HK-2 (cell line): ENCODE results near the gene EAF2.
"Not testable (repeated sequence)": the region's sequence is repeated elsewhere in the genome, so short reads cannot be mapped to it uniquely, and the experiment has no call there.

Source experiments
- DNase-seq: peaks from one replicate; pipeline ENCODE4 v3.0.0-alpha.2; 2018; ENCODE audit not compliant: unreplicated experiment

Gene EAF2

DNA sequence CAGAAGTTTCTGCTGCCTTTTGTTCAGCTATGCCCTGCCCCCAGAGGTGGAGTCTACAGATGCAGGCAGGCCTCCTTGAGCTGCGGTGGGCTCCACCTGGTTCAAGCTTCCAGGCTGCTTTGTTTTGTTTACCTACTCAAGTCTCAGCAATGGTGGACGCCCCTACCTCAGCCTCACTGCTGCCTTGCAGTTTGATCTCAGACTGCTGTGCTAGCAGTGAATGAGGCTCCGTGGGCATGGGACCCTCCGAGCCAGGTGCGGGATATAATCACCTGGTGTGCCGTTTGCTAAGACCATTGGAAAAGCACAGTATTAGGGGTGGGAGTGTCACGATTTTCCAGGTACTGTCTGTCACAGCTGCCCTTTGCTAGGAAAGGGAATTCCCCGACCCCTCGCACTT is 28.2 kb downstream of the EAF2 start:
- DNase-seq = not testable (repeated sequence)

DNA sequence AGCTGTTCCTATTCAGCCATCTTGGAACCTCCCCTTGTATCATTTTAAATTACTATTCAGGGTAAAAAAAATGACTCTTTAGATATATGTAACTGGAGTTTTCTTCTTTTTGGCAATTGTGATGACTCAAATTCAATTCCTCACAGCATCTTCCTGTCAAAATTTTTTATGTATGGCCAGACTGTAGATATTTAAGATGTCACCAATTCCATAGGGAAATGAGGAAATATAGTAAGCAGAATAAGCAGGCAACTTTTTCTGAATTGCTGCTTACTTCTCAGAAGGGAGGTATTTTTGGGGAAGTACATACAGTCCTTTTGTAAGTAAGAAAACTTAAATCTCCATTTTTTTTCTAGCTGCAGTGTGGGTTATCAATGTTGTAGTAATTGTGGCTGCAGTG is 28.8 kb downstream of the EAF2 start:
- DNase-seq = no peak

DNA sequence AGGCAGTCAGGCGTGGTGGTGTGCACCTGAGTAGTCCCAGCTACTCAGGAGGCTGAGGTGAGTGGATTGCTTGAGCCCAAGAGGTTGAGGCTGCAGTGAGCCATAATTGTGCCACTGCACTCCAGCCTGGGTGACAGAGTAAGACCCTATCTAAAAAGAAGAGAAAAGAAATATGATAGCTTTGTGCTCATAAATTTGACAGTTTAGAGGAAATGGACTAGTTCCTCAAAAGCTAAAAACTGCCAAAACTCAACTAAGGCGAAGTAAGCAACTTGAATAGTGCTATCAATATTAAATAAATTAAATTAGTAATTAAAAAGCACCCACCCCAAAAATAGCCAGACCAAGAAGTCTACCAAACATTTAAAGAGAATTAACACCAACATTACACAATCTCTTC is 34.7 kb downstream of the EAF2 start:
- DNase-seq = no peak

DNA sequence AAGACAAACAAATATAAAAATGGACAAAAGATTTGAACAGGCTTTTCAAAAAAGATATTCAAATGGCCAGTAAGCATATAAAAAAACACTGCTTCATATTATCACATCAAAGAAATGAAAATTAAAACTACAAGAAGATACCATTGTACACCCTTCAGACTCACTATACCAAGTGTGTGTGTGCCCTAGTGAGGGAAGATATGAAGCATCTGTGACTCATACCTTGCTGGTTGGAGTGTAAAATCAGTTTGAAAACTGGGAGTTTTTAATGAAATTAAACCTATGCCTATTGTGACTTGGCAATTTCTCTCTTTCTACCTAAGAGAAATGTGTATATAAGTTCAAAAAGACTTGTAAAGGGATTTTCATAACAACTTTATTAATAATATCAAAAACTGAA is 35.7 kb downstream of the EAF2 start:
- no peak for DNase-seq

DNA sequence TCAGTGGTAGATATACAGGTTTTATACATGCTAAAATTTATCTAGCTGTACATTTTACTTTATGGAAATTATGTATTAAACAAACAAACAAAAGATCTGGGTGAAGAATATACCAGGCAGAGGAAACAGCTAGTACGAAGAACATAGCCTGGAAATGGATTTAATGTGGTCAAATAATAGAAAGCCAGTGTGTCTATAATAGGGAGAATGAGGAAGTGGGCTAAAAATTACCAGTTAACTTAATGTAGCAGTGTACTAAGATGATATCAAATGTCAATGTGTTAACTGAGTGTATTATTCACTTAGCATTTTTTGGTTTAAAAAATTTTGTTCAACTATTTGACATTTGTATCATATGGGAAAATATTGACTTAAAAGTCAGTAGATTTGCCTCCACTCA is 36.4 kb downstream of the EAF2 start:
- no peak for DNase-seq

DNA sequence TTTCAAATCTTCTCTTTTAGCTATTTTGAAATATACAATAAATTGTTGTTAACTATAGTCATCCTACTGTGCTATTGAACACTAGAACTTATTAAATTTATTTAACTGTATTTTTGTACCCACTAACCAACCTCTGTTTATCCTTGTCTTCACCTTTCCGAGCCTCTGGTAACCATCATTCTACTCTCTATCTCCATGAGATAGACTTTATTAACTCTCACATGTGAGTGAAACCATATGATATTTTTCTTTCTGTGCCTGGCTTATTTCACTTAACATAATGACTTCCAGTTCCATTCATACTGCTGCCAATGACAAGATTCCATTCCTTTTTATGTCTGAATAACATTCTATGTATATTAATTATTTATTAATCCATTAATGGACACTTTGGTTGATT is 43.4 kb downstream of the EAF2 start:
- no peak for DNase-seq

DNA sequence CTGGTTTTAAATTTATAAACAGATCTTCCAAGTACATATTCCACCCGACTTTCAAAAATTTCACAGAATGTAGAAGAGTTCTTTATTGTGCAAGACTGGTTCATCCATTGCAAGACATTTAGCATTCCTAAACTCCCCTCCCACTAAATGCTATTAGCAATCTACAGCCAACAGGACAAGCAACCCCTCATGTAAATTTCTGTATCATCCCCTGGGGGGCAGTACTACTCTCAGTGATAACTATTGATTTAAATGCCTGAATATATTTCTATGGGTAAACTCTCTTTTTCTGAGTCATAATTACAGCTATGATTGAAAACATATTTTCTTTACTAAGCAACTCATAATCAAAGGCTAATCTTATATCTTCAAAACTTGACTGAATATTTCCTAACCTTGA is 48.5 kb downstream of the EAF2 start:
- no peak for DNase-seq

DNA sequence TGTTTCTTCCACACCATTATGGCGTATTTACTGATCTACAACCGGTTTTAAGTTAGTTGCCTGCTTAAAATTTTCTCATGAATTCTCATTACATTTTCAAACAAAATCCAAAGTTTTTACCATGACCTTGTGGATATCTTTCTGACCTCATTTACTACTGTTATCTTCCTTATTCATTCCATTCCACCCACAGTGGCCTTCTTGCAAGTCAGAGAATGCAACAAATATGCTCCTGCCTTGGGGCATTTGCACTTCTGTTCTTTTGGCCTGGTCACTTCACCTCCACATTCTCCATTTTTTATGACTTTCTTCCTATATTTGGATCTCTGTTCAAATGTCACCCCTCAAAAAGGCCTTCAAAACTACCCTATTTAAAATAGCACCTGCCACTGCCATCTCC is 50.4 kb downstream of the EAF2 start:
- no peak for DNase-seq

DNA sequence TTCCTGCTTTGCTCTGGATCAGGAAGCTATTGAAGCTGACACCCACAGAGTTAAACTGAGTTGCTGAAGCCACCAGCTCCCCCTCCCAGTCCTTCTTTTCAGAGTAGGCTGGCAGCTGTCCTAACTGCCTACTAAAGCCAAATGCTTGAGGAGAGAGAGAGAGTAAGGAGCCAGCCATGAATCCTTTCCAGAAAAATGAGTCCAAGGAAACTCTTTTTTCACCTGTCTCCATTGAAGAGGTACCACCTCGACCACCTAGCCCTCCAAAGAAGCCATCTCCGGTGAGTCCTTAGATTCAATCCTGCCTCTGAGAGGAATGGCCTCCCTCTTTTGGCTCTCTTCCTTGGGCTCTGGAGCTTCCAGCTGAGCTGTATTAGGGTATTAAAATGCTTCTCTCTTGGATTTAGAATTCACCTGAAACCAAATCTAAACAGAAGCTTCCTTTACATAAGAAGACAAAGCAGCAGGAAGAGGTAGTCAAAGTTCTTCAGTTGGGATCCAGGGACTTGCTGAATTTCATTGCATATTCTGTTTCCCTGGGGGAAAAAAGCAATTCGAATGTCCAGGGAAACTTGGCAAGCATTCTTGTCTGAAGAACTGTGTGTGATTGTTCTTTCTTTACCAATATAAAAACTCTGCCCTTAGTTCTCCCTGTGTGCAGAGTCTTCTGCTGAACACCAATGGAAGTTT is 59.4 kb downstream of the EAF2 start, which contains the start of gene SLC15A2:
SLC15A2 (plus strand) TSS at position 101 of the 690 bp plus-strand sequence; CDS start at position 177, 76 bp downstream.
- no peak for DNase-seq

DNA sequence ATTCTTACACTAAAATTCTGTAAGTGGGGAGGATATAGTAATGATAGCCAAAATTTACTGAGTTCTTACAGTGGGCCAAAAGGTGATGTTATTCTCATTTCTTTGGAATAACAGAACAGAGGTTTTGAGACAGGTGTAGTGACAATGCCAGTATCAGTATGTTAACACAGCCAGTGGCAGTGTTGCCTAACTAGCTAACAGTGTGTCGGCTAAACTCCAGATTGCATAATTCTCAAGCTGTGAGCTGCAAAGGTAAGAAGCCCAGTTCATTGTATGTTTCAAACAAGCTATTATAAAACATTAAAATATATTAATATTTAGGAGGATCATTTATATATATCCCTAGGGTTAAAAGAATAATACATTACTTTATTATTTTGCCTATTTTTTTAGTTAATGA is 60.1 kb downstream of the EAF2 start:
- no peak for DNase-seq

DNA sequence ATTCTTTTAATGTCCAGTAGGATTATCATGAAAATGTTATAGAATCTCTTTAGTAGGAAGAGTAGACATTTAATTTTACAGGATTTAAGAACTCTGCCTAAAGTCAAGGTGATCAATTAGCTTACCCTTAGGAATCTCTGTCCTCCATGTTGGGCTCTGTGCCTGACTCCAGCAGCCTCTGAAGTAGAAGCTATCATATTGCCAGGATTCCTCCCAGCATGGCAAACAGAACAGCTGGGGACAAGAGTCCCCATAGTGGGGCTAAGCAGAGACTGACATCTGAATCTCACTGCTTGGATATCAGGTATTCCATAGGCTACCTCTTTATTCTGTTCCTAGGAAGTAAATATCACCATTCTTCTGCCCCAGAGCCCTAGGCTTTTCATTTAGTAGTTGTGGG is 60.7 kb downstream of the EAF2 start:
- DNase-seq = no peak

DNA sequence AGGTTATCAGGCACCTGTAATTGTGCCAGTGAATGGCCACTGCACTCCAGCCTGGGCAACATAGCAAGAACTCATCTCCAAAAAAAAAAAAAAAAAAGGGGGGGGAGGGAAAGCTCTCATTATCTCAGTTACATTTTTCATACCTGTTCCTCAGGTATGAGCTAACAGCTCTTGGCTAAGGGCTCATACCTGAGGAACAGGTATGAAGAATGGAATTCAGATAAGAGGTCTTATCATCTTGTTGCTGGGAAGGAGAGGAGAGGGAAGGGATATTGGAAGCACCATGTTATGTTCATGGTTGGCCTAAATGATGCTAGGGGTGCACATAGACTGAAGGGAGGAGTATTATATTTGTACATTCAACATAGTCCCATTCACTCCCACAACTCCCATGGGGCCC is 61.8 kb downstream of the EAF2 start:
- DNase-seq = no peak

DNA sequence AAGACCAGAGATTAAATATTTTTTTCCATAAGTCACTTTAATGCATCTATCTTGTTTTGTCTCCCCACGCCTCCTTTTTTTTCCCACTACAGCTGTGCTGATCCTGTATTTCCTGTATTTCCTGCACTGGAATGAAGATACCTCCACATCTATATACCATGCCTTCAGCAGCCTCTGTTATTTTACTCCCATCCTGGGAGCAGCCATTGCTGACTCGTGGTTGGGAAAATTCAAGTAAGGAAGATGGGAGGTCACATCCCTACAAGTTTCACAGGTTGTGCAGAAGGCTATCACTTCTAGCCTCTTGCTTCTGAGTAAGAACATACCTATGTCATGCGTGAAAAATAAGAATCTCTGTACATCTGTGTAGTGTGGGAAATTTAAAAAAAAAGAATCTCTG is 62.3 kb downstream of the EAF2 start:
- DNase-seq = no peak

DNA sequence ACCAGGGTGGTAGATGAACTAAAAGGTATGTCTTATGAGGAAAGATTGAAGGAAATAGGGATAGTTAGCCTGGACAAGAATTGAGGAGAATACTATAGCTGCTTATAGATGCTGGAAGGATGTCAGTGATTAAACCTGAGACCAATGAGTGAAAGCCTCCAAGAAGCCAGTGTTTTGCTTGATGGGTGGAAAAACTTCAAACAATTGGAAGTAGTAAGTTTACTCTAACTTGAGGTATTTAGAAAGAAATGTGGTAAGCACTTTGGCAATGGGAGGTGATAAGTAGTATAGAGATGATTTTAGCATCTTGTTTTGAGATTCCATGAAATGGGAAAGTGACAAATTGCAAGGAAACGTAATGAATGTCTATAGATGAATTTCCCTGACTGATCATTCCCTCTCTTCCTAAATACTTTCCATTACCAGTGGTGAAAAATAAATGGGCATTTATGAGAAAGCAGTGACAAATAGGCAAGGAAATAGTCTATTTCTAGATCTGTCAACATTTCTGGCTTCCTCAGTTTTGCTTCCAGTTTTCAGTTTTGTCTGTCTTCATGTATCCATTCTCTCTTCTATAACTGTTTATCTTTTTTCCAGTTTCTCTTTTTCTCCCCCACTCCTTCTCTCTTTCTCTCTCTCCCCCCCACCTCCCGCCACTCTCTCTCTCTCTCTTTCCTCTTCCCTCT is 78.4 kb downstream of the EAF2 start:
- DNase-seq = no peak

DNA sequence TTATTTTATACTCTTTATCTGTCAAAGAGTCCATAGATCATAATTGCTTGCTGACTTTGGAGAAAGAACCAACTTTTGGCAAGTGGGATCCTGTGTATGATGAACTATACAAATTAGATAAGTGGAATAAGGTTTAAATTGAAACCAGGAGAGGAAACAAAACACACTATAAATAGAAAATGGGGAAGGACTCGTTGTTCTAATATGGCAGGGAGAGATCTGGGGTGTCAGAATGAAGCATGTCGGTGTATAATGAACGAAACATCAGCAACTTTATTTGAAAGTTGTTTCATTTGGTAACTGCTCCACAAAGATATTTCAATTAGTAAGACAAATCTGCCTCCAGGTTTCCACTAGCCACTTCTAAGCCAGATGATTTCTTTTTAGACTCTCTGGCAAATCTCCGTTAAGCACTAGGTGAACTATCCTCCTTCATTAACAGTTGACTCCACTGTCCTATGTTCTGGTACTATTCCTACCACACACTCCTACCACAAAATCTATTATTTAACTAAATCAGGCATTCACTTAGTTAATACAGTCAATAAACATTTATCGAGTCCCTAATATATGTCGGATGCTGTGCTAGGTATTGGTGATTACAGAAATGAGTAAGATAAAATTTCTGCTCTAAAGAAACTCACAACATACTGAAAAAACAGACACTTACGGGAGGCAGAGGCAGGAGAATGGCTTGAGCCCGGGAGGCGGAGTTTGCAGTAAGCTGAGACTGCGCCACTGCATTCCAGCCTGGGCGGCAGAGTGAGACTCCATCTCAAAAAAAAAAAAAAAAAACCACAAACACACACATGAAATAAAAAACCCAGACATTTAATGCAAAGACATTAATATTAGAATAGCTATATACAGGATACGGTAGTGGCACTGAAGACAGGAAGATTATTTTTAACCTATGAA is 79.3 kb downstream of the EAF2 start:
- DNase-seq = no peak

DNA sequence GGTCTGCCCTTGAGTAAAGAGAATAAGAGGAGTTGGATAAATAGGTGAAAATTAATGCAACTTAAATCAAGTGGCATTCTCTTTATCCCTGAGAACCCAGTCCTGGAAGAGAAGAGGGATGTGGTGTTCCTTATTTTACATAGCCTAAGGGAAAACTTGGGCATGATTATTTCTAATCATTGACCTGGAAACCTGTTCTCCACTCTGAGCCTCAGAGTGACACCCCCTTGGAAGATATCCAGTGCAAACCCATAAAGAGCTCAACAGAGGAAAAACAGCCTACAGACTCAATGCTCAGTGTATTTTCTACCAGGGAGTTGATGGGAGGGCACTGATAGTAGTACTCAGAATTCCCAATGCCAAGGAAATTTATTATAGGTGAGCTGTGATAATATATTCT is 81.2 kb downstream of the EAF2 start:
- DNase-seq = no peak

DNA sequence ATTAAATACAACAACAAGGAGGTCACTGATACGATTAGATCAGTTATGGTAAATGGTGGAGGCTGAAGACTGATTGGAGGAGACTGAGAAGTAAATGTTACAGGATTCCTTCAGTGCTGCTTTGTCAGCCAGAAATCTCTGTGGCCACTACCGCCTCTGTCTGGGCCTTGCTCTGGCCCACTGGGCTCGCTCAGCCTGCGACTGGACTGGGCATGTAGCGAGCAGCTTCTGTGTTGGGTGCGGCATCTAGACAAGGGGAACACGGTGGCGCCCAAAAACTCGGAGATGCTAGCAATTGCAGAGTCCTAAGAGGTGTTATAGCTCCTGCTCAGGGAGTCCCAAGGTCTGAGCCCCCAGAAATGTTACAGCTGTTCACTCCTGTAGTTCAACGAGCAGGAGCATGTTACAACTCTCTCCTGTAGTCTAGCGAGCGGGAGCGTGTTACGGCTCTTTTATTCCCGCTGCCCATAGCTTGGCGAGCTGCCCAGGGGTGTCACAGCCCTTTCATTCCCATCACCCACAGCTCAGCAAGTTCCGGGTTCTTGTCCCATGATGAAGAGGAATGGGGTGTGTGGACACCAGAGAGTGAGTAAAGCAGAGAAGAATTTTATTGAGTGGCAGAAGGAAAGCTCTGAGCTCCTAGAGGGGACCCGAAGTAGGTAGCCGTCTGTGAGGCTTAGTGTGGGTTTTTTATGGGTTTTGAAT is 83.9 kb downstream of the EAF2 start:
- DNase-seq = no peak

DNA sequence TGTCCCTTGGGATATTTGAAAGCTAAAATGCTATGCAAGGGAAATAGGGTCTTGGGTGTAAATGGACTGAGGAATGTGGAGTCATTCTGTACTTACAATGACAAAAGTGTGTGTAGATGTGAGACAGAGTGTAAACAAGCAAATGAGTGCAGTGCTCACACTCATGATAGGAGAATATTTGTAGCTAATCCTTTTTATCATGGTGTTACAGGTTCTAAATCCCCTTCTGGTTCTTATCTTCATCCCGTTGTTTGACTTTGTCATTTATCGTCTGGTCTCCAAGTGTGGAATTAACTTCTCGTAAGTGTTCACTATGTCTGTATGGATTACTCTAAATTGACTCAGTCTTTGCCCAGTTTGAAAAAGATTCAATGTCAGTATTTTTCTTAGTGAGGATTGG is 89.7 kb downstream of the EAF2 start:
- no peak for DNase-seq

DNA sequence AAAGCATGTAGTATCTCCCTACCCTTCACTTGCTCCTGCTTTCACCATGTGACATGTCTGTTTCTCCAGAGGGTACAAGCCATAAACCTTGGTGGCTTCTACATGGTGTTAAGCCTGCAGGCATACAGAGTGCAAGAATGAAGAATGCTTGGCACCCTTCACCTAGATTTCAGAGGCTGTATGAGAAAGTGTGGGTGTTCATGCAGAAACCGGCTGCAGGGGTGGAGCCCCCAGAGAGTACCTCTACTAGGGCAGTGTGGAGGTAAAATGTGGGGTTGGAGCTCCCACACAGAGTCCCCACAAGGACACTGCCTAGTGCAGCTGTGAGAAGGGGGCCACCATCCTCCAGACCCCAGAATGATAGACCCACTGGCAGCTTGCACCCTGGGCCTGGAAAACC is 91.4 kb downstream of the EAF2 start:
- no peak for DNase-seq
